ENCODE results near the gene TMEM150C.
"Not testable (repeated sequence)": the region's sequence is repeated elsewhere in the genome, so short reads cannot be mapped to it uniquely, and the experiment has no call there.

TMEM150C gene

DNA sequence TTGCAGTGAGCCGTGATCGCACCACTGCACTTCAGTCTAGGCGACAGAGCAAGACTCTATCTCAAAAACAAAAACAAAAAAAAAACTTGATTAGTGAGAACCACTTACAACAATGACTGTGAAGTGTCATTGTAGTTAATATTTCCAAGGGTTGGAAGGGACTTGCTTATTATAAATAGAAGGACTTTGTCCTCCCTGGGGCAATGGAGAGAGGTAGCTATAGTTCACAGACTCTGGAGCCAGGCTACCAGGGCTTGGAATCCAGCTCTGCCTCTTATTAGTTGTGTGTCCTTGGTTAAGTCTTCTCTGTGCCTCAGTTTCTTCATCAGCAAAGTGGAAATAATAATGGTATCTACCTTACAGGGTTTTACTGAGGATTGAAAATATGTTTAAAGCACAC, 51.6 kb downstream of the TMEM150C start:
- no peak for DNase-seq

DNA sequence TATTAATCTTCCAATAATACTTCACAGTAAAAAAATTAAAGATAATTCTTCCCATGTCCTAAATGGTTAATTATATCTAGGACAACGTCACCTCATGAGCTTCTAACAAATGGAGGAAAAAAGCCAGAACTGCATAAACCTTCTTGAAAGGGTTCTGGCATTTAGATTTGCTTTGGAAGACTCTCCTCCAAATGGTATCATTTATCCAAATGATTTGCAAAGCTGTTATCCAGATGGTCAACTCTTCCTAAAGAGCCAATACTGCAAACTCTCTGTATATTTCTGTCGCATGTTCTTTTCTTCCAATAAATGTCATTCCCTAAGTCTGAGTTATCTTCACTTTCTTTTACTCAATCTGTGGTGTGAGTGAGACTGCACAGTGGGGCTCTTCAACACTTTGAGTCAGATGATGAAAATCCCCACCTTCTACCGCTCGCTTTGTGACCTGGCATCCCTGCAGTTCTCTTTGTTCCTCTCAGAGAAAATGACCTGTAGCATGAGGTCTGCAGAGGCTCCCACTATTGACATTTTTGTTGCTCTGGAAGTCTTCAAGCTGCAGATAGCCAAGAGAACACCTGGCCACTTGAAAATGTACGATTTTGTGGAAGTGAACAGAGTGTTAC, 52.9 kb downstream of the TMEM150C start:
- no peak for DNase-seq

DNA sequence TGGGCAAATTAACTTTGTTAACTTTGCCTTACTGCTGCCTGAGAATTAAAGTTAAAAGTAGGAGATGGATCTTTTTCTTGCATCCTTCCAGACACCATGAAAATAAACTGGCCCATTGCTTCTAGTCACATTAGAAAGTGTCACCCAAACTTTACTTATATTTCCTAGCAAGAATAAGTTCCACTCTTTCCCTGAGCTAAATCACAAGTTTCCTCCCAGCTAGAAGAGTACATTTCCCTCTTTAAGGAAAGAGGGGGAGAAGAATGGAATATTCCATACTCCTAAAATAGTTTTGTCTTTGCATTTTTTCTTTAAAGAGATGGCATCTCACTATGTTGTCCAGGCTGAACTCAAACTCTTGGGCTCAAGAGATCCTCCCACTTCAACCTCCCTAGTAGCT, 53.8 kb downstream of the TMEM150C start:
- no peak for DNase-seq

DNA sequence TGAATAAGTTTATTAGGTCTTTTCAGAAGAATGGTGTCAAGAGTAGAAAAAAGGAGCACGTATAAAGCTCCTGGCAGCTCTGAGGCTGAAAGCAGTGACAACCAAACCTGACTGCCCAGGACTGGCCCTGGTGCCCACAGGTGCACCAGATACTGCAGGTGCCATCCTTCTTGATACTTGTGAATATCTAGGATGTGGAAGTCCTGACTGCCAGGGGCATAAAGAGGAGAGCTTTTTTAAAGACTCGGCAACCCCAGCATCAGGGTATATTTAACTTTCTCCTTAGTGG, 60.7 kb downstream of the TMEM150C start:
- no peak for DNase-seq

DNA sequence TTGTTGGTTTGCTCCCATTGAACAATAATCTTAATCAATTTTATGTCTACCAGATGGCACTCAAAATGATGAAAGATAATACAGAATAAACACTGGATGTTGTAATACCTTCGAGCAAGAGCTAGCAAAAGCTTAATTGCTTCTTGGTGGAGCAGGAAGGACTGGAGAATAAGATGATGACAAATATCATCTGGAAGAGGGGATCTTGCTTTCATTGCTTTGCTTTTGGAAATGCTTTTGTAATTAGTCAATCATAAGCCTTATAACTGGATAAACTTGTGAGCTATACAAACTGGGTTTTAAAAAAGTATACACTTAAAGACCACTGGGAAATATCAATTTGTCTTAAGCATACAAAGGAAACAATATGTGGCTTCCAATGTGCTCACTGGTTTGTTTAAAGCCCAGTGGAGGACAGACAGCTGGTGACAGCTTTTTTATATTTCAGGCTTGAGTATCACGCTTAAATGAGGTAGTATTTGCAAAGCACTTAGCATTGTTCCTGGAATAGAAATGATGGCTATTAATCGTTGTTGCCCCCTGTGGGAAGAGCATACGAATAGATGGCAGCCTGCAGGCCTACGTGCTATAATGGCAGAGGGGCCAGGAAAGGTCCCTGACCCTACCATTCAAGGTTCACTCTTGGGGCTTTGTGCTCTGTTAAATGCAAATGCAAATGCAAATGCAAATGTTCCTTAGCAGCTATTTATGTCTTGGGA, 61.2 kb downstream of the TMEM150C start:
- DNase-seq, result no peak

DNA sequence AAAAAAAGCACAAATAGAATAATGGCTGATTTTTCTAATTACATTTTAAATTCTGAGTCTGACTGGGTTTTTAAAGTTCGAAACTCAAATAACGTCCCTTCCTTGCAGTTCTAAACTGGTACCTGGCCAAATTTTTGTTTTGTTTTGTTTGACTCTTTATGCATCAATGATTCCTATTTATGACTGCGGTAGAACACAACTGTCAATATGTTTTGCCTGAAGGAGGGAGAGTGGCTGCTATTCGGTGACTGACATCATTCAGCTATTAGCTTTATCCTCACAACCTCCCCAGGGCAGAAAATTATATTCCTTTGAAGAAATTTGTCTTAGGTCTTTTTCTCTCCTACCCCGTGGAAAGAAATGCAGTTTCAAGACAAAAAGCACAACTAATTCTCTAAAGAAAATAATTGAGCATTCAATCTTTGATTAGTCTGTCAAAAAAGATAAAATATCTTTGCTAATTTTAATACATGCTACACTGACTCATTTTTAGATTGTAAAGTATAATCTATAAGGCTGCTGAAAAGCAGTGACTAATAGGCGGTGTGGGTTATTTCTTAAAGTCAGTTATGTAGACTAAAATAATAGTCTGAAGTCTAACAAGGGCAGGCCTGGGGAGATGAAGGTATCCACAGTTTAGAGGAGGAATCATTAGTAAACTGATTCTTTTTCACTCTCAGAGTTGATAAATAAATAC, 61.9 kb downstream of the TMEM150C start:
- DNase-seq, result no peak

DNA sequence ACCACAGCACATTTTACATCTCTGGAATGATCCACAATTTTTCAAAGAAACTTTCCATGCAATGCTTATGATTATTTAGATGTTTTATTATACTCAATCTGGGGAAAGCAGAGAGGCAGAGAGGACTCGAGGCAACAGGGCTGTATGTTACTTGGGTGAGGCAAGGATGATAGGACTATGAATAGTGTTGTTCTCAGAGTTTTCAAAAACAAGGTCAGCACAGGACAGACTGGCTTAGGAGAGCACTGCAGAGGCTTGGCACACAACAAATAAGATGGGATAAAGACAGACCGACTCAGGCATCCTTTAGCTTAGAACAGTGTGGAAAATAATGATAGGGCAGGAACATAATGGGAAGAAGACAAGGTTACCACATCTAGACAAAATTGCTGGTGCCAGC, 65.4 kb downstream of the TMEM150C start:
- DNase-seq, result no peak

DNA sequence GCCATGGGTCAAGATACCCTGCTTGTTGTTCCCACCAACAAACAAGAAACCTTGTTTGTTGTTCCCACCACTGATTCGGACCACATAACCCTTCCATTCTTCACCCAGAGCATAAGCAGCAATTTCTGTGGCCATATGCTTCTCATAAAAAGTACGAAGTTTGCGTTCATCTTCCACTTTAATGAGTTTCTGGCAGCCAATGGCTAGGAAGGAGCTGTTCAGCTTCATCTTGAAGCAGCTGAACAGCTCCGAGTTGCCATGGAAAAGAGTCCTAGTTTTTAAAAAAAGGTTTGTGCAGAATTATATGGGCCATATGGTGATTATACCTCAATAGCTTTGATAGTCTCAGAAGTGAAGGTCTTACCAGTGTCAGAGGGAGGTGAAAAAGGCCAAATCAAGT, 66.1 kb downstream of the TMEM150C start:
- no peak for DNase-seq

DNA sequence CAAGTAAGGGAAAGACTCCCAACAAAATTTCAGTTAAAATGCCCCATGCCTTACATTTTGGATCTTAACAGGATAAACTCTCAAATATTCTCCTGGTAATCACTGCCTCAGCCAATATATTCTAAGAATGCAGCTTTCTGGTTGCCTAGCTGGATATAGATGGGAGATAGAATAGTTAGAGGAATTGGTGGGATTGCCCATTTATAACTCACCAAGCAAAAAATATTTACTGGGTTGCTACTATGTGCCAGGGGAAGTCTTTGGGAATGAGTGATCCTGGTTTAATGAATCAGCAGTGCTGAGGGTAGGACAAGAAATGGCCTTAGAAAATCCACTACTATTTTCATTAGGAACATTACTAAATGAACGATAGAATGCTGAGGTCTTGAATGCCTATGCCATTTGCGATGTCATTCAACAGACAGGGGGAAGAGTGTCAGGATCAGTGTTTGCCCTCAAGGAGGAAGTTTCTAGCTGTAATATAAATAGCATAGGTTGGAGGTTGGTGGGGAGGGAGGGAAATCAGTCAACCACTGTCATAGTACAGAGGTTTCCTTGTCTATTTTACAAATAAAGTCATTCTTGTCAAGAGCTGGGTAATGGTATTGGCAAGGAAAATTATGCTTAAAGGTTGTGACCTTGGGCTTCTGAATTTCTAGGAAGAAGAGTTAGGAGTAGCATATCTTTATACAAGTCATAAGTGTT, 67.9 kb downstream of the TMEM150C start:
- no peak for DNase-seq

DNA sequence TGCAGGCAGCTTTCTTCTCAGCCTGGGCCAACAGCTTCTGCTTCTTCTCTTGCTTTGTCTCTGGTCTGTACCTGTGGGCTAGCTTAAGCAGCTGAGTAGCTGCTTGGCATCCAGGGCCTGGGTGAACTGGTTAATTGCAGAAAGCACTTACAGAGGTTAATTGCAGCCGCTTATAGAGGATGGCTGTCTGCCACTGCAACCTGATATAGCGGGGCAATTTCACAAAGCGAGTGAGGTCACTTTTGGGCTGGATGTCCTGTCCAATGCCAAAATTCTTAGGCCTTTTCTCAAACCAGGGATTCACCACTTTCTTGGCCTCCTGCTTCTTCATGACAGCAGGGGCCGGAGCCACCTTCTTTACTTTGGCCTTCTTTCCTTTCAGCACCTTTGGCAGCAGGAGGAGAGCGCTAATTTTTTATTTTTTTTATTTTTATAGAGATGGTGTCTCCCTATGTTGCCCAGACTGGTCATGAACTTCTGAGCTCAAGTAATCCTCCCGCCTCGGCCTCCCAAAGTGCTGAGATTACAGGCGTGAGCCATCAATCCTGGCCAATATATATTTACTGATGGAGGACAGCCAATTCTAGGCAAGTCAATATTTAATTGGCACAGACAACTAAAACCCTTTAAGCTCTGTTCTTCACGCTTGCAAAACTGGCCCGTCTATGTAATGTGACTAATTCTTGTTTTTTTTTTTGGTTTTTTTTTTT, 70.4 kb downstream of the TMEM150C start:
- DNase-seq, result peak; percentile 49

DNA sequence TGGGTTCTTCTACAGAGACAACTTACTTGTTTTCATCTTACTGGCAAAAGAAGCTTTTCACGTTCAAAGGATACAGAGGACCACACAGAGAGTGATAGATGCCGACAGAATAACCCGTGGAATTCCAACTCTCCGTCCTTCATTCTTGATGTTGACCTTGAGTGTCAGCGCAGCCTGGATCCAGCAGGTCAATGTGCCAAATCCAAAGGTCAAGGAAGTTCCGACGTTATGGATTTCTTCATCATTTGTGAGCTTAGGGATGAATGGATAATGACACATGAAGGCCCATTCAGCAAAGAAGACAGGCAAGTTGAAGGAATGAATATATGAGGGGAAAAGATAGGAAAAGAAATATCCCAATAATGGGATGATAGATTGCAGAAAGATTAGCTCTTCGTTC, 71.8 kb downstream of the TMEM150C start:
- DNase-seq, result no peak

DNA sequence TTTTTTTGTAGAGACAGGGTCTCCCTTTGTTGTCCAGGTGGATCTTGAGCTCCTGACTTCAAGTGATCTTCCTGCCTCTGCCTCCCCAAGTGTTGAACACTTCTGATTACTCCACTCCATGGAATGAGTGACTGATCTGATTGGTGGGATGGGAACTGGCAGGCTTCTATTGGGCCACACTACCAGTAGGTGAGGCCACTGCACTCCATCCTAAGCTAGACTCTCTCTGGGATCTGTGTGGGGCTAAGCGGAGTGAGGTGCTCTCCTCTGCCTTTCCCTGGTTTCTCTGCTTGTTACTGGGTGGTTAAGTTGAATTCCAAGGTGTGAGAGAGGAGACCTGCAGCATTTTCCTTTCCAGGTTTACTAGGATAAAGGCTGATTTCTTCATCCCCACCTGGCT, 72.7 kb downstream of the TMEM150C start:
- no peak for DNase-seq

DNA sequence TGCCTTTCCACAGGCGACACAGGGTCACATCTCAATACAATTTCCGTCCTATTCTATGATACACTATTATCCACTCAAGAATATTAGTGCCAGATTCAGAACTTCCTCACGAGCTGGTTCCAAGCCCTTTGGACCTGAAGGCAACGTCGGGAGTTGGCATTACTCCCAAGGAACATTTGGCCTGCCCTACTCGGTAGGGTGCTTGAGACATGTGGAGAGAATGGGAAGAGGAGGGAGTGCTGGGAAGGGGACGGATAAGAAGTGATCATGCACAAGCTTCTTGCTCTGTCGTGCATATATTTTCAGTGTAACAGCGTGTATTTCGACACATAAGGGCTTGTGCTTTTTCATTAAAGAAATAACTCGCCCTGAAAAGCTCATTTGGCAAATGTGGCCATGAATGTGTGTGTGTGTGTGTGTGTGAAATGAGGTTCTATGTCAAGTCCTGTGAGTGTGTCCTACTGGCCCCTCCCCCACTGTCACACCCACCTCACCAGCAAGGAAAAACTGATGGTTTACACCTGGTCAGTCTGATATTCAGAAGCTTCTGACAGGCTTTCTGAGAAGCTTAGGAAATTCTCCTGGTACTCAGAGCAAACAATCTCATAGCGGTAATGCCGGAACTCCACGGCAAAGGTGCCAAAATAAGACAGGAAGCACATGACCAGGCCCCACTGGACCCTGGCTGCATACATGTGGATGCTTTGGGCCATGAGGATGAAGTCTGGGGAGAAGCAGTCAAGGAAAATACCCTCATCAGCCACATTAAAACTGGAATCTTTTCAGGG, 76.6 kb downstream of the TMEM150C start:
- DNase-seq, result no peak

DNA sequence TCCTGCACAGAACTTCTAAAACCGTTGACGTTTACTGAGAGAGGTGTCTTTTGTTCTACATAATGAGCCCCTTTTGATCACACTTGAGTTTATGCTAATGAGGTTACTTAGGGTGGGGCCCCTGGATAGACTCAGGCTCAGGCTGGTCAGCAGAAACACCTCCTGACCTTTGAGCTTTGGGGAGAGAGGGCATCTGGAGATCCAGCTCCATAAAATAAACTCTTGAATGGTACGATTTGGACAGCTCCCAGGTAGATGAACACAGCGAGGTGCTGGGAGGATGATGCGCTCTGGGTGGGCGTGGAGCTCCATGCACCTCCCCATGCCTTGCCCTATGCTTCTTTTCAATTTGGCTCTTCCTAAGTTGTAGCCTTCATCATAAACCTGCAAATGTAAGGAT, 79.4 kb downstream of the TMEM150C start:
- DNase-seq, result no peak

DNA sequence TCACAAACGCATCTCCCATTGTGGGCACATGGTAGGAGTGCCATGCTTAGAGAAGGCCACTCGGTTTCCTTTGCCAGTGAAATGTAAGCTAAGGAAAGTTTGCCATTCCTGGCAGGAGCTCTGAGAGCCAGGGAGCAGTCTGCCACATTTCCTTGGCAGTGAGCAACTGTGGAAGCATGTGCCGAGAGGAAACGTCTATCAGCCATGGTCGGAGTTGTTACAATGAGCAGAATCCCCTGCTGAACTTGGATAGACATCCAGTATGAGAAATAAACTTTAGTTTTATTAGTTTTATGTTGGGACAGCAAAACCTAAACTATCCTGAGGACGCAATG, 80.3 kb downstream of the TMEM150C start:
- DNase-seq, result no peak

DNA sequence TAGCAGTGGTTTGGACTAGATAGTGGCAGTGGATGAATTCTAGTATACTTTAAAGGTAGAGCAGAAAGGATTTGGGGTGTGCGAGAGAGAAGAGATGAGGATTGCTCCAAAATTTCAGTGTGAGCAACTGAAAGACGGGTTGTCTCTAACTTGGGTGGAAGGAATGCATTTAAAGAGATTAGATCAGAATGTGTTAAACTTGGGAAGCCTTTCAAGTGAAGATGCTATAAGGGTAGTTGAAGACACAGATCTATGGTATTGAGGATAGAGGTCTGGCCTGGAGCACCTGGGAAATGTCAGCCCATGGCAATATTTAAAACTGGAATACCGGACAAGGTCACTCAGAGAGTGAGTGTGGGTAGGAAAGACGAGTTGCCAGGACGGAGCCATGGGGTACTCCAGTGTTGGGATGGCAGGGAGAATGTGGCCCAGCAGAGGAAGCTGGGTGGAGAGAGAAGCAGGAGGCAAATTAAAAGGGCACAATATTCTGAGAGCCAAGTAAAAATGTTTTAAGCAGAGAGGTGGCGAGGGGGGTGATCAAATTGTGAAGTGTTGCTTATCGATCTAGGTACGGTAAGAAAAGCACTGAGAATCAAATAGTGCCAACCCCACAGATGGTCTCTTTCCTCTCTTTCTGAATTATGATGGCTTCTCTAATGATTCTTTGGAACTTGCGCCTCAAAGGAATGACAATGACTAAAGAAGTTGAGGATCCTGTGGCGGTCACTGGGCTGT, 80.8 kb downstream of the TMEM150C start:
- no peak for DNase-seq

DNA sequence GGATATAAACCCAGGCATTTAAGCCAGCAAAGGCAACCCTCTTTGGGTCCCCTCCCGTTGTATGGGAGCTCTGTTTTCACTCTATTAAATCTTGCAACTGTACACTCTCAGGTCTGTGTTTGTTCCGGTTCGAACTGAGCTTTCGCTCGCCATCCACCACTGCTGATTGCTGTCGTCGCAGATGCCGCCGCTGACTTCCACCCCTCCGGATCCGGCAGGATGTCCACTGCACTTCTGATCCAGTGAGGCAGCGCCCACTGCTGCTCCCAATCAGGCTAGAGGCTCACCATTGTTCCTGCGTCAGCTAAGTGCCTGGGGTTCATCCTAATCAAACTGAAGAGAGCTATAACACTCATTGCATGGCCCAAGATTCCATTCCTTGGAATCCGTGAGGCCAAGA, 82.2 kb downstream of the TMEM150C start:
- DNase-seq, result no peak

DNA sequence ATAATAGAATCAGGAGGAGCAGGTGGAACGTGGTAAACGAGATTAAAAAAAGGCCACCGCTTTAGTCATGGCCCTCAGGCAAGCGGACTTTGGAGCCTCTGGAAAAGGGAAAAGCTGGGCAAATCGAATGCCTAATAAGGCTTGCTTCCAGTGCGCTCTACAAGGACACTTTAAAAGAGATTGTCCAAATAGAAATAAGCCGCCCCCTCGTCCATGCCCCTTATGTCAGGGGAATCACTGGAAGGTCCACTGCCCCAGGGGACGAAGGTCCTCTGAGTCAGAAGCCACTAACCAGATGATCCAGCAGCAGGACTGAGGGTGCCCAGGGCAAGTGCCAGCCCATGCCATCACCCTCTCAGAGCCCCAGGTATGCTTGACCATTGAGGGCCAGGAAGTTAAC, 84.3 kb downstream of the TMEM150C start:
- DNase-seq, result not testable (repeated sequence)

DNA sequence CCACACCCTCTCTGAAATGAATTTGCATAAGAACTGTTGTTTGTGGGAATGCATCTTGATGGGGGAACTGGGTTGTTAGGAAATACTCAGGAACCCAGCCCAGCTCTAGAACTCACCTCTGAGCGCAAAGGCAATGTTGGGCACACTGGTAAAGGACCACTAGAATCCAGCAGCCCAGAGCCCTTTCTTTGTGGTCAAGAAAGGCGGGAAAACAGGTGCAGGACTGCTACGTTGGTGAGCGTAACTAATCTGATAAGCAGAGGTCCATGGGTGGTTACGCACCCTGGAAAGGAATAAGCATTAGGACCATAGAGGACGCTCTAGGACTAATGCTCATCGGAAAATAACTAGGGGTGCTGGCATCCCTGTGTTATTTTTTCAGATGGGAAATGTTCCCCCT, 85.9 kb downstream of the TMEM150C start:
- not testable (repeated sequence) for DNase-seq

DNA sequence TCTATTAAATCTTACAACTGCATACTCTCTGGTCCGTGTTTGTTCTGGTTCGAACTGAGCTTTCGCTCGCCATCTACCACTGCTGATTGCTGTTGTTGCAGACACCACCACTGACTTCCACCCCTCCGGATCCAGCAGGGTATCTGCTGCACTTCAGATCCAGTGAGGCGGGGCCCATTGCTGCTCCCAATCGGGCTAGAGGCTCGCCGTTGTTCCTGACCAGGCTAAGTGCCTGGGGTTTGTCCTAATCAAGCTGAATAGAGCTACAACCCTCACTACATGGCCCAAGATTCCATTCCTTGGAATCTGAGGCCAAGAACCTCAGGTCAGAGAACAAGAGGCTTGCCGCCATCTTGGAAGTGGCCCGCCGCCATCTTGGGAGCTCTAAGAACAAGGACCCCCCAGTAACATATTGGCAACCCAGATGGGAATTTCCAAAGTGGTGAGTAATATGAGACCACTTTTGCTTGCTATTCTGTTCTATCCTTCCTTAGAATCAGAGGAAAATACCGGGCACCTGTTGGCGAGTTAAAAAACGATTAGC, 88.1 kb downstream of the TMEM150C start:
- DNase-seq, result no peak

DNA sequence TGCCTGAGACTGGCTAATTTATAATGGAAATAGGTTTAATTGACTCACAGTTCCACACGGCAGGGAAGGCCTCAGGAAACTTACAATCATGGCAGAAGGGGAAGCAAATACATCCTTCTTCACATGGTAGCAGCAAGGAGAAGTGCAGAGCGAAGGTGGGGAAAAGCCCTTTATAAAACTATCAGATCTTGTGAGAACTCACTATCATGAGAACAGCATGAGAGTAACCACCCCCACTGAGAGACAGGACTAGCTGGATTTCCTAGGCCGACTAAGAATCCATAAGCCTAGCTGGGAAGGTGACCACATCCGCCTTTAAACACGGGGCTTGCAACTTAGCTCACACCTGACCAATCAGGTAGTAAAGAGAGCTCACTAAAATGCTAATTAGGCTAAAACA, 88.7 kb downstream of the TMEM150C start:
- DNase-seq, result not testable (repeated sequence)
